ENCODE data around the gene FXYD5. TPM values are rescaled to one million over a fixed set of nuclear protein-coding genes. Genes with fewer than 3 reads are reported as not detected.

The FXYD5 gene
- total RNA-seq, 1 donor from 2014 or later: 73.4 TPM

- no peak for DNase-seq (ENCODE audit: low spot score)
Observed at GRCh38 chr19:35155981-35156672, 1.6 kb downstream of the FXYD5 start.

GRCh38 chr19:35156673-35157014, 2.1 kb downstream of the FXYD5 start:
- DNase-seq (ENCODE audit: low spot score): no peak

GRCh38 chr19:35157431-35157830, 2.9 kb downstream of the FXYD5 start:
- no peak for DNase-seq (ENCODE audit: low spot score)

GRCh38 chr19:35159606-35160005, 5.1 kb downstream of the FXYD5 start:
- DNase-seq (ENCODE audit: low spot score): no peak

GRCh38 chr19:35160629-35161433, 6.3 kb downstream of the FXYD5 start:
- no peak for DNase-seq (ENCODE audit: low spot score)

- DNase-seq (ENCODE audit: low spot score): no peak
Observed at GRCh38 chr19:35161434-35161743, 6.9 kb downstream of the FXYD5 start.

- DNase-seq (ENCODE audit: low spot score): no peak
Observed at GRCh38 chr19:35162471-35163326, 8.2 kb downstream of the FXYD5 start.

GRCh38 chr19:35164418-35164817, 9.9 kb downstream of the FXYD5 start:
- no peak for DNase-seq (ENCODE audit: low spot score)

- DNase-seq (ENCODE audit: low spot score): peak; percentile 12
Observed at GRCh38 chr19:35165200-35166058, 10.9 kb downstream of the FXYD5 start.

- peak; percentile 37 for DNase-seq (ENCODE audit: low spot score)
Observed at GRCh38 chr19:35166100-35167063, 11.8 kb downstream of the FXYD5 start.

GRCh38 chr19:35167251-35168119, 12.9 kb downstream of the FXYD5 start:
- peak; percentile 43 for DNase-seq (ENCODE audit: low spot score)

- peak; percentile 24 for DNase-seq (ENCODE audit: low spot score)
Observed at GRCh38 chr19:35168196-35168595, 13.7 kb downstream of the FXYD5 start.

- DNase-seq (ENCODE audit: low spot score): peak; percentile 72
Observed at GRCh38 chr19:35169221-35169995, 14.9 kb downstream of the FXYD5 start.

- DNase-seq (ENCODE audit: low spot score): peak; percentile 45
Observed at GRCh38 chr19:35170359-35171061, 16.0 kb downstream of the FXYD5 start.

GRCh38 chr19:35171730-35172129, 17.2 kb downstream of the FXYD5 start:
- peak; percentile 16 for DNase-seq (ENCODE audit: low spot score)

- DNase-seq (ENCODE audit: low spot score): no peak
Observed at GRCh38 chr19:35174226-35174625, 19.7 kb downstream of the FXYD5 start.

GRCh38 chr19:35176181-35176570, 21.6 kb downstream of the FXYD5 start:
- no peak for DNase-seq (ENCODE audit: low spot score)
